ENCODE data around the gene CTDSPL.

Gene CTDSPL

DNA sequence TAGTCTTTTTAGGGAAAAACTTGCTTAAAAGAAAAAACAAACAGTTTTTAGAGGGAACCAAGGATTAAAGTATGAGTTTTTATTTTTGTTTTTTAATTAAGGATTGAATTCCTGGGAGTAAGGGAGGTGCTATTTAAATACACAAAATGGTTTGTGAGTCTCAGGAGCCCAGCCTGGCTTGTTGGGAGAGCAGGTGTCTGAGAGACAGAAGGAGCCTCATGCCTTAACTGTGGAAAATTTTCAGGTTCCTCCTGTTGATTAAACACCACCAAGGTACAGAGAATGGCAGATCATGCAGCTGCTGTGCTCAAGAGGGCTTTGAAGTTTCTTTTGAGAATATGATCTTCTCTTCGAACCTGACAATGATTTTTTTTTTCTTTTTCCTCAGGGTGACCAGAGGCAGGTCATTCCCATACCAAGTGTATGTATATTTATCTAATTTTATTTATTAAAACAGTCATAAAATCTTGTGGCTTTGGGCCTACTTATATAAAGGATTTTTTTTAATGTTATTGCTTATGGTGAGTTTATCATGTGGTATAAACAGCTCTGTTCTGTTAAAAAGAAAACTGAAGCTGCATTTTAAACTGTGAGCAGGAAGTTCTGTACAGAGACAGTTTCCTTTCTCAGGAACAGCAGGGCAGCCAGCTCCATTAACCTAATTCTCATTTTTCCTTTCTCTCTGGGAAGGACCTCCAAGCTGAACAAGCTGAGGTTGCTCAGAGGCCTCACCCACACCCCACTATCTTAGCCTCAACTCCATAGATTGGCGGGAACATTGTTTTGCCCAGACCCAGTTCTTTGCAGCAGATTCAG lies 95.3 kb downstream of the CTDSPL start:
- H3K4me3 ChIP-seq (replicated peaks; ENCODE audit: low read depth, low read length): no peak overlapping the region
- TF ChIP-seq CTCF (IDR thresholded peaks at IDR 0.05; ENCODE audit: low read depth, low read length, missing control alignments): no peak
- DNase-seq (ENCODE audit: extremely low read depth, low read depth): no peak

DNA sequence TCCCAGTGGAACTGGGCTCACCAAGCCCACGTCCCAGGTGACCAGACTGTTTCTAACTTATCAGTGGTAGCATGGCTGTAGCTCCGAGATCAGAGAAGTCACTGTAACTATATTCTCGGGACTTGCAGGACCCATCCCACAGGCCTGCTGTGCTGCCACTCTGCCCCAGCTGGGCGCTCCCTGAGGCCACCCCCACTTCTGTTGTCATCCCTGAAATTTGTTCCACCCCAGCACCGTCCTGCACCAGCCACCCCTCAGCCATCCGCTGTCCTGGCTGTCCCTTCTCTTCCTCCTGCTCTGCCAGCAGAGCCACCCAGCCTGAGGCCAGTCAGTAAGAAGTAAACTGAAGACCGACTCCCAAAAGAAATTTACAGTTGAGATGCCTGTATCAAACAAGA lies 95.9 kb downstream of the CTDSPL start:
- H3K4me3 ChIP-seq (replicated peaks; ENCODE audit: low read depth, low read length): no peak overlapping the region
- no peak for DNase-seq (ENCODE audit: extremely low read depth, low read depth)
- TF ChIP-seq CTCF (IDR thresholded peaks at IDR 0.05; ENCODE audit: low read depth, low read length, missing control alignments): no peak

GRCh38 chr3:37961622-37962431 lies 100.1 kb downstream of the CTDSPL start:
- no peak for TF ChIP-seq CTCF (IDR thresholded peaks at IDR 0.05; ENCODE audit: low read depth, low read length, missing control alignments)
- no peak for DNase-seq (ENCODE audit: extremely low read depth, low read depth)
- H3K4me3 ChIP-seq (replicated peaks; ENCODE audit: low read depth, low read length): no peak overlapping the region

GRCh38 chr3:37963016-37963415 lies 101.3 kb downstream of the CTDSPL start:
- no peak overlapping the region for H3K4me3 ChIP-seq (replicated peaks; ENCODE audit: low read depth, low read length)
- no peak for TF ChIP-seq CTCF (IDR thresholded peaks at IDR 0.05; ENCODE audit: low read depth, low read length, missing control alignments)
- no peak for DNase-seq (ENCODE audit: extremely low read depth, low read depth)

DNA sequence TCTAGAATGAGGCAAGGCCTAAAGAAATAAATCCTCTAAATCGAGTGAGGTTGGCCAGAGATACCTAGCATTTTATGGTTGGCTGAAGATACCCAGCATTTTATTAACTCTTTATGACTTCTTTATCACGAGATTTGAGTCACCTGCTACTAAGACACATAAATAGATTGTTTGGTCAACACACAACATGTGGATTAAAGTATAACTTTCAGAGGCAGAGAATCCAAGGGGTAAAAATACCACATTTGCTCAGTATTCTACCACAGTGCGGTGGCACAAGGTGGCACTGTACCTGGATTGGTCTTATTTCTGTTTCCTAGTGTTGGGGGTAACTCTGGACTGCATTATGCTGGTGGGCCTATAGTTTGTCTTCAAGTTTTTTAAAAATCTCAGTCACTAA lies 102.0 kb downstream of the CTDSPL start:
- no peak for TF ChIP-seq CTCF (IDR thresholded peaks at IDR 0.05; ENCODE audit: low read depth, low read length, missing control alignments)
- no peak overlapping the region for H3K4me3 ChIP-seq (replicated peaks; ENCODE audit: low read depth, low read length)
- DNase-seq (ENCODE audit: extremely low read depth, low read depth): no peak

DNA sequence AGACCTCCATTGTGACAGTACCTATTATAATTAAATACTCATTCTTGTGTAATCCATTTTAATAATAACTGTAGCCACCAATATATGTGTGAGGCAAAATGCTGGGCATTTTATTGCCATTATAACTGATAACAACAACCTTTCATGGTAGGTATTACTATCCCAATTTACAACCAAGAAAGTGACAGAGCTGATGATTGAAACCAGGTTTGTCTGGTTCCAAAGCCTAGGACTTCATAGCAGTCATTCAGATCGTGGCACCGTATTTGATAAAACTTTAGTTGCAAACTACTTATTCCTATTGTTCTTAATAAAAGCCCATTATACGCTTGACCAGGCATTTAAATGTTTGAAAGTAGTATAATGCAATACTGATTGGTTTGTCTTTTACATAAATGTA lies 102.5 kb downstream of the CTDSPL start:
- no peak for DNase-seq (ENCODE audit: extremely low read depth, low read depth)
- no peak for TF ChIP-seq CTCF (IDR thresholded peaks at IDR 0.05; ENCODE audit: low read depth, low read length, missing control alignments)
- H3K4me3 ChIP-seq (replicated peaks; ENCODE audit: low read depth, low read length): no peak overlapping the region

Data from HFF-Myc (cell line).